MM.1S (cell line): ENCODE results near the gene CDH6.

Source experiments
- EZH2 ChIP-seq: fragments of 300-600 bp; sonication (generic); optimal IDR thresholded peaks from 2 replicates; pipeline ENCODE3; 2017; ENCODE audit warnings: low read depth, mild to moderate bottlenecking, antibody characterized with exemption, low read length, mixed read lengths
- TF ChIP-seq, protein P1 (sequence below): fragments of 300-600 bp; sonication (generic); IDR thresholded peaks from 2 replicates; pipeline ENCODE4 v1.5.1; 2016; ENCODE audit warnings: antibody characterized with exemption, low read length, mixed read lengths

DNA sequence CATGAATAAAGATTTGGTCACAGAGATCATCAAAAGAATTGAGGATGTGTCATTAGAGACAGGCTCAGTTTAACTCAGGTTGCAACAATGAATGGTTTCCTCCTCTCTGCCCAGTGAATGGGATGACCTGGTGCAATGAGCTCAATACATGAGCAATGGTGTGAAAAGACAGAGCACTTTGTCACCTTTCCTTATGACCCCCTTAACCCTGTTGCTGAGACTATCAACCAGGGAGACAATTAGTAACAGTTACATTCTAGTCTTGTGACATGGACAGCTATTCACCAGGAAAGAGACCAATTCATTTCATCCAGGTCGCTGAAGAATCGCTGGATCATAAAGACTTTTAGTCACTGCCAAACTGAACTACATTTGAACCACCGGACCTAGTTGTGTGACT, 19.9 kb upstream of the CDH6 start:
- TF ChIP-seq, protein P1, sequence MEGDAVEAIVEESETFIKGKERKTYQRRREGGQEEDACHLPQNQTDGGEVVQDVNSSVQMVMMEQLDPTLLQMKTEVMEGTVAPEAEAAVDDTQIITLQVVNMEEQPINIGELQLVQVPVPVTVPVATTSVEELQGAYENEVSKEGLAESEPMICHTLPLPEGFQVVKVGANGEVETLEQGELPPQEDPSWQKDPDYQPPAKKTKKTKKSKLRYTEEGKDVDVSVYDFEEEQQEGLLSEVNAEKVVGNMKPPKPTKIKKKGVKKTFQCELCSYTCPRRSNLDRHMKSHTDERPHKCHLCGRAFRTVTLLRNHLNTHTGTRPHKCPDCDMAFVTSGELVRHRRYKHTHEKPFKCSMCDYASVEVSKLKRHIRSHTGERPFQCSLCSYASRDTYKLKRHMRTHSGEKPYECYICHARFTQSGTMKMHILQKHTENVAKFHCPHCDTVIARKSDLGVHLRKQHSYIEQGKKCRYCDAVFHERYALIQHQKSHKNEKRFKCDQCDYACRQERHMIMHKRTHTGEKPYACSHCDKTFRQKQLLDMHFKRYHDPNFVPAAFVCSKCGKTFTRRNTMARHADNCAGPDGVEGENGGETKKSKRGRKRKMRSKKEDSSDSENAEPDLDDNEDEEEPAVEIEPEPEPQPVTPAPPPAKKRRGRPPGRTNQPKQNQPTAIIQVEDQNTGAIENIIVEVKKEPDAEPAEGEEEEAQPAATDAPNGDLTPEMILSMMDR: no peak
- no peak for TF ChIP-seq EZH2
